ENCODE measurements around the gene EQTN. TPM values are rescaled to one million over a fixed set of nuclear protein-coding genes. Genes with fewer than 3 reads are reported as not detected.

Gene EQTN
- total and polyA plus RNA-seq, 4 donors = 0.08 to 0.14 TPM; not detected in 2

- WGBS = 35% methylated on average over 7 of the region's 7 CpGs
- TF ChIP-seq TAF1 (conservative IDR thresholded peaks at IDR 0.05) (no peak), HNF4A (conservative IDR thresholded peaks at IDR 0.05) (no peak), MAX (IDR thresholded peaks at IDR 0.05) (no peak), NR2F2 (IDR thresholded peaks at IDR 0.05) (no peak), CTCF (IDR thresholded peaks at IDR 0.05; ENCODE audit: low read depth, low read length, missing input control) (peak; percentile 96), RXRA (IDR thresholded peaks at IDR 0.05) (peak in 1 of 2 donors; percentile 17), GABPA (IDR thresholded peaks at IDR 0.05 in 1 of 2, conservative IDR thresholded peaks at IDR 0.05 in 1 of 2) (no peak), JUND (IDR thresholded peaks at IDR 0.05) (no peak), RAD21 (IDR thresholded peaks at IDR 0.05) (peak; percentile 96 to 98), FOXA2 (IDR thresholded peaks at IDR 0.05) (no peak), HNF4G (IDR thresholded peaks at IDR 0.05) (no peak), FOXA1 (IDR thresholded peaks at IDR 0.05) (no peak)
- TF ChIP-seq, protein P1, sequence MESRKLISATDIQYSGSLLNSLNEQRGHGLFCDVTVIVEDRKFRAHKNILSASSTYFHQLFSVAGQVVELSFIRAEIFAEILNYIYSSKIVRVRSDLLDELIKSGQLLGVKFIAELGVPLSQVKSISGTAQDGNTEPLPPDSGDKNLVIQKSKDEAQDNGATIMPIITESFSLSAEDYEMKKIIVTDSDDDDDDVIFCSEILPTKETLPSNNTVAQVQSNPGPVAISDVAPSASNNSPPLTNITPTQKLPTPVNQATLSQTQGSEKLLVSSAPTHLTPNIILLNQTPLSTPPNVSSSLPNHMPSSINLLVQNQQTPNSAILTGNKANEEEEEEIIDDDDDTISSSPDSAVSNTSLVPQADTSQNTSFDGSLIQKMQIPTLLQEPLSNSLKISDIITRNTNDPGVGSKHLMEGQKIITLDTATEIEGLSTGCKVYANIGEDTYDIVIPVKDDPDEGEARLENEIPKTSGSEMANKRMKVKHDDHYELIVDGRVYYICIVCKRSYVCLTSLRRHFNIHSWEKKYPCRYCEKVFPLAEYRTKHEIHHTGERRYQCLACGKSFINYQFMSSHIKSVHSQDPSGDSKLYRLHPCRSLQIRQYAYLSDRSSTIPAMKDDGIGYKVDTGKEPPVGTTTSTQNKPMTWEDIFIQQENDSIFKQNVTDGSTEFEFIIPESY (IDR thresholded peaks at IDR 0.05) = no peak
- H3K27ac ChIP-seq (ENCODE audit: low read depth in 1 of 2, low read length in 2 of 2) = no peak overlapping the region
- H3K9ac ChIP-seq (ENCODE audit: low read depth in 1 of 2, low read length in 2 of 2) = no peak overlapping the region
- no peaks in the 10 kb centered on the region for H3K27me3 ChIP-seq (ENCODE audit: control insufficient read depth in 4 of 4, insufficient read depth in 4 of 4, low read length in 3 of 4)
- no peaks in the 10 kb centered on the region for H3K36me3 ChIP-seq (ENCODE audit: control insufficient read depth in 4 of 4, insufficient read depth in 3 of 4, low read depth in 1 of 4, low read length in 3 of 4)
- peak; percentile 65 for DNase-seq (ENCODE audit: low spot score)
- H3K4me3 ChIP-seq (ENCODE audit: low read depth in 1 of 3, low read length in 3 of 3) = no peak overlapping the region
- H3K4me1 ChIP-seq (ENCODE audit: control insufficient read depth in 4 of 4, insufficient read depth in 4 of 4, low read length in 3 of 4) = peaks cover 0 to 2% (median 0%) of the 10 kb centered on the region in 4 donors
- H3K9me3 ChIP-seq (ENCODE audit: control insufficient read depth in 4 of 4, low read length in 3 of 4) = no peaks in the 10 kb centered on the region
Measured at GRCh38 chr9:27333241-27334052, 36.5 kb upstream of the EQTN start.

DNA sequence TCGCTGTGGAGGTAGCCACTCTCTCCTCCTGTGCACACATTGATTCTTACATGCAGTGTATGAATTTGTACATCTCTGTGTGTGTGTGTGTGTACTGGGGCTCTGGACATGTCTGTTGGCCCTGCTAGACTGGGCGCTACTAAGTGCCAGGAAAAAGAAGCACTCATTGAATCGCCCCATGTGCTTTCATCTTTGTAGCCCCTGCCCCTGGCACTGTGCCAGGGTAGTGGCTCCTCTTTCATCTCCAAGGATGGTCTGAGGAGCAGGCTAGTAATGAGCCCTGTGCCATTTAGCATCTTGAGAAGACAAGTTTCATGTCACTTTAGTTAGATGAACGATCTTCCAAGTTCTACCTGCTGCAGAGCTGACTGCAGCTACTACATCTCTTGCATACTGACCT, 34.4 kb upstream of the EQTN start:
- H3K9me3 ChIP-seq (ENCODE audit: control insufficient read depth in 4 of 4, low read length in 3 of 4) = no peaks in the 10 kb centered on the region
- WGBS = 92% methylated on average over 4 of the region's 4 CpGs
- no peaks in the 10 kb centered on the region for H3K27me3 ChIP-seq (ENCODE audit: control insufficient read depth in 4 of 4, insufficient read depth in 4 of 4, low read length in 3 of 4)
- H3K4me1 ChIP-seq (ENCODE audit: control insufficient read depth in 4 of 4, insufficient read depth in 4 of 4, low read length in 3 of 4) = no peaks in the 10 kb centered on the region
- H3K36me3 ChIP-seq (ENCODE audit: control insufficient read depth in 4 of 4, insufficient read depth in 3 of 4, low read depth in 1 of 4, low read length in 3 of 4) = no peaks in the 10 kb centered on the region
- no peak overlapping the region for H3K4me3 ChIP-seq (ENCODE audit: low read depth in 1 of 3, low read length in 3 of 3)
- TF ChIP-seq RAD21 (IDR thresholded peaks at IDR 0.05) (no peak), FOXA2 (IDR thresholded peaks at IDR 0.05) (no peak), EGR1 (IDR thresholded peaks at IDR 0.05; ENCODE audit: low read depth in 2 of 2) (no peak), CTCF (IDR thresholded peaks at IDR 0.05; ENCODE audit: low read depth, low read length, missing input control) (no peak), MAX (IDR thresholded peaks at IDR 0.05) (no peak), TAF1 (conservative IDR thresholded peaks at IDR 0.05) (no peak), GABPA (IDR thresholded peaks at IDR 0.05 in 1 of 2, conservative IDR thresholded peaks at IDR 0.05 in 1 of 2) (no peak), YY1 (IDR thresholded peaks at IDR 0.05) (no peak), SP1 (IDR thresholded peaks at IDR 0.05) (no peak), HNF4G (IDR thresholded peaks at IDR 0.05) (no peak), HNF4A (conservative IDR thresholded peaks at IDR 0.05) (no peak), NR2F2 (IDR thresholded peaks at IDR 0.05) (no peak), FOXA1 (IDR thresholded peaks at IDR 0.05) (no peak), JUND (IDR thresholded peaks at IDR 0.05) (no peak)
- TF ChIP-seq, protein P2, sequence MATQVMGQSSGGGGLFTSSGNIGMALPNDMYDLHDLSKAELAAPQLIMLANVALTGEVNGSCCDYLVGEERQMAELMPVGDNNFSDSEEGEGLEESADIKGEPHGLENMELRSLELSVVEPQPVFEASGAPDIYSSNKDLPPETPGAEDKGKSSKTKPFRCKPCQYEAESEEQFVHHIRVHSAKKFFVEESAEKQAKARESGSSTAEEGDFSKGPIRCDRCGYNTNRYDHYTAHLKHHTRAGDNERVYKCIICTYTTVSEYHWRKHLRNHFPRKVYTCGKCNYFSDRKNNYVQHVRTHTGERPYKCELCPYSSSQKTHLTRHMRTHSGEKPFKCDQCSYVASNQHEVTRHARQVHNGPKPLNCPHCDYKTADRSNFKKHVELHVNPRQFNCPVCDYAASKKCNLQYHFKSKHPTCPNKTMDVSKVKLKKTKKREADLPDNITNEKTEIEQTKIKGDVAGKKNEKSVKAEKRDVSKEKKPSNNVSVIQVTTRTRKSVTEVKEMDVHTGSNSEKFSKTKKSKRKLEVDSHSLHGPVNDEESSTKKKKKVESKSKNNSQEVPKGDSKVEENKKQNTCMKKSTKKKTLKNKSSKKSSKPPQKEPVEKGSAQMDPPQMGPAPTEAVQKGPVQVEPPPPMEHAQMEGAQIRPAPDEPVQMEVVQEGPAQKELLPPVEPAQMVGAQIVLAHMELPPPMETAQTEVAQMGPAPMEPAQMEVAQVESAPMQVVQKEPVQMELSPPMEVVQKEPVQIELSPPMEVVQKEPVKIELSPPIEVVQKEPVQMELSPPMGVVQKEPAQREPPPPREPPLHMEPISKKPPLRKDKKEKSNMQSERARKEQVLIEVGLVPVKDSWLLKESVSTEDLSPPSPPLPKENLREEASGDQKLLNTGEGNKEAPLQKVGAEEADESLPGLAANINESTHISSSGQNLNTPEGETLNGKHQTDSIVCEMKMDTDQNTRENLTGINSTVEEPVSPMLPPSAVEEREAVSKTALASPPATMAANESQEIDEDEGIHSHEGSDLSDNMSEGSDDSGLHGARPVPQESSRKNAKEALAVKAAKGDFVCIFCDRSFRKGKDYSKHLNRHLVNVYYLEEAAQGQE (IDR thresholded peaks at IDR 0.05) = no peak
- TF ChIP-seq, protein P1 (IDR thresholded peaks at IDR 0.05) = no peak
- no peak overlapping the region for H3K9ac ChIP-seq (ENCODE audit: low read depth in 1 of 2, low read length in 2 of 2)
- DNase-seq (ENCODE audit: low spot score) = no peak
- H3K27ac ChIP-seq (ENCODE audit: low read depth in 1 of 2, low read length in 2 of 2) = no peak overlapping the region
